Urinary bladder (tissue), 4 donors: ENCODE measurements around the gene COL18A1. TPM values are rescaled to one million over a fixed set of nuclear protein-coding genes. Genes with fewer than 3 reads are reported as not detected.
"Not testable (repeated sequence)": the region's sequence is repeated elsewhere in the genome, so short reads cannot be mapped to it uniquely, and the experiment has no call there.

Source experiments
- DNase-seq: peaks from one replicate; pipeline ENCODE4 v3.0.0-alpha.2; 2015; ENCODE audit errors: extremely low spot score
- H3K27ac ChIP-seq: one replicate; pipeline ENCODE4 v1.5.1; 2013; ENCODE audit warnings: low read depth, mild to moderate bottlenecking, moderate library complexity
- H3K36me3 ChIP-seq: one replicate; pipeline ENCODE4 v1.6.1; 2013; ENCODE audit warnings: mild to moderate bottlenecking, moderate library complexity; ENCODE audit not compliant: insufficient read depth
- H3K4me1 ChIP-seq: one replicate; pipeline ENCODE4 v1.6.1; 2013; ENCODE audit warnings: mild to moderate bottlenecking, moderate library complexity; ENCODE audit not compliant: insufficient read depth
- H3K4me3 ChIP-seq: one replicate; pipeline ENCODE4 v1.5.1; 2013; ENCODE audit warnings: low read depth, low read length
- WGBS: extraction: QIAGEN DNeasy Blood & Tissue Kit; methylation state at CpG from one replicate; pipeline ENCODE4 v1.1.7; 2013; 5-methylcytosine and 5-hydroxymethylcytosine counted together
- polyA plus RNA-seq: library from polyadenylated mRNA; stranded (reverse); fragments of 200-250 nt; gene quantifications from one replicate; pipeline ENCODE4 v1.2.3, GENCODE V29; 2013
- total RNA-seq: library from RNA; depleted of rRNA; stranded (reverse); fragments of >200 nt; gene quantifications from one replicate; pipeline ENCODE4 v1.2.3, GENCODE V29; 2014
- donor health status: healthy with polysubstance abuse.
- donor health status: healthy.

Gene COL18A1
- total and polyA plus RNA-seq, 2 donors = 60.7 to 111 TPM

DNA sequence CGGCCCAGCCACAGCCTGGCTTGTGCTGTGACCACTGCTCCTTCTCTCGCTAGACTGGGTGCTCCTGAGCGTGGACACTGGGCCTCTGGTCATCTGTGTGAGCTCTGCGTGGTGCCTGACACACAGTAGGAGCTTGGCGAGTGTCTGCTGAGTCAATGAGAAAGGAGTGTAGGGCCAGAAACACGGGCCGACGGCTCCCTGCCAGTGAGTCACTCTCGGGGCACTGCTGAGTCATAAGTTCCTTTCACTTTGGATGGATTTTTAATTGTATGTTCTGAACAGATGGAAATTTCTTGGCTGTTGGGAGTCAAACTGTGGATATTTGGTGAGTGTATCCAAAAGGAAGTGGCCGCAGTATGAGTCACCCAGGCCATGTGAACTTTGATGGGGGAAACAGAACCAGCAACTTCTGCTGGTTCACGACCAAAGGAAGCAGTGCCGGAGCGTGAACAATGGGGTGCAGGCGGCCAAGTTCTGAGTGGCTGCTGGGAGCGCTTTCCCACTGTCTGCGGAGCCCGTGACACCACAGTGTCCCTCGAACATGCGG lies 41.0 kb upstream of the COL18A1 start:
- peaks cover 2% of the 10 kb centered on the region for H3K4me1 ChIP-seq
- 27% methylated on average over 19 of the region's 19 CpGs for WGBS
- DNase-seq = no peak
- no peak overlapping the region for H3K4me3 ChIP-seq
- H3K27ac ChIP-seq = peak overlapping the region; percentile 87
- no peaks in the 10 kb centered on the region for H3K36me3 ChIP-seq

DNA sequence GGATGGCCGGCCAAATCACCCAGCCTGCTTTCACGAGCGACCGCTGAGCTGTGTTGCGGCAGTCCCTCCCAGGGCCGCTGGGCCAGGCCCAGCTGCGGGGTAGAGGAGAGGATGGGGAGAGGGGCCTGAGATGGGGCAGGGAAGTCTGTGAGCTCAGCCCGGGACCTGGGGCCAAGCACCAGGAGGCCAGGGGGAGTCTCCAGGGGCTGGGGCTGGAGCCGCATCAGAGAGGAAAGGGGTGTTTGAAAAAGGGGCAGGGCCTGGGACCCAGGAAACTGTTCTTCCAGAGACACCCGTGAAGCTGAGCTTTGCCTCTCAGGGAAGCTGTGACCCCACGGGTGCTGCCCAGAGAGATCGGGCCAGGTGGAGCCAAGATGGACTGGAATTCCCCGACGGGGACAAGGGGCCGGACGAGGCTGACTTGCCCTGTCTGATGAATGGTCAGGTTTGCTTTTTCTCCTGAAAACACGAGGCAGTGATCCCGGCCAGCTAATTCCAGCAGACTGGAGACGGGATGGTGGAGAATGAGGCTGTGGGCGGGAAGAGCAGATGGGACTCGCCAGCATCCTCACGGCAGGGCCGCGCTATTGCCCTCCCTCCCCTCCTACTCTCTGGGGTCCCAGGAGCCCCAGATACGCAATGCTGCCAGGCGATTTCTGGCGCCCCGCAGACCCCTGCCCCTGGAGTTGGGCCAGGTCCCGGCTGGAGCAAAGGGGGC lies 40.3 kb upstream of the COL18A1 start:
- DNase-seq = no peak
- peaks cover 2% of the 10 kb centered on the region for H3K4me1 ChIP-seq
- H3K36me3 ChIP-seq = no peaks in the 10 kb centered on the region
- WGBS = 54% methylated on average over 29 of the region's 29 CpGs
- no peak overlapping the region for H3K4me3 ChIP-seq
- H3K27ac ChIP-seq = peak overlapping the region; percentile 87

DNA sequence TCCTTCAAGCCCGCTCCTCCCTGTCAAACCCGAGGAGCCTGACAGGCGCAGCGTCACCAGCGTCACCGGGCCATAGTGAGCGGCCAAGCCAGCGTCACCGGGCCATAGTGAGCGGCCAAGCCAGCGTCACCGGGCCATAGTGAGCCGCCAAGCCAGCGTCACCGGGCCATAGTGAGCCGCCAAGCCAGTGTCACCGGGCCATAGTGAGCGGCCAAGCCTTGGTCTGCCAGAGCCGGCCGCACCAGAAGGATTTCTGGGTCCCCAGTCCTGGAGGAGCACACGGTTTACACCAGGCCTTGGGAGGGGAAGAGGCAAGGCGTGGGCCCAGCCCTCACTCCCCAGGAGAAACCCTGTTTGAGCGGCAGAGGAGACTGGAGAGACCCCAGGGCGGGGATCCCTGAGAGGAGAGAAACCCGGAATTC lies 39.8 kb upstream of the COL18A1 start:
- DNase-seq = no peak
- Histone ChIP-seq H3K27ac (no peak overlapping the region), H3K4me1 (peaks cover 2% of the 10 kb centered on the region), H3K36me3 (no peaks in the 10 kb centered on the region), H3K4me3 (no peak overlapping the region)
- 87% methylated on average over 25 of the region's 25 CpGs for WGBS

DNA sequence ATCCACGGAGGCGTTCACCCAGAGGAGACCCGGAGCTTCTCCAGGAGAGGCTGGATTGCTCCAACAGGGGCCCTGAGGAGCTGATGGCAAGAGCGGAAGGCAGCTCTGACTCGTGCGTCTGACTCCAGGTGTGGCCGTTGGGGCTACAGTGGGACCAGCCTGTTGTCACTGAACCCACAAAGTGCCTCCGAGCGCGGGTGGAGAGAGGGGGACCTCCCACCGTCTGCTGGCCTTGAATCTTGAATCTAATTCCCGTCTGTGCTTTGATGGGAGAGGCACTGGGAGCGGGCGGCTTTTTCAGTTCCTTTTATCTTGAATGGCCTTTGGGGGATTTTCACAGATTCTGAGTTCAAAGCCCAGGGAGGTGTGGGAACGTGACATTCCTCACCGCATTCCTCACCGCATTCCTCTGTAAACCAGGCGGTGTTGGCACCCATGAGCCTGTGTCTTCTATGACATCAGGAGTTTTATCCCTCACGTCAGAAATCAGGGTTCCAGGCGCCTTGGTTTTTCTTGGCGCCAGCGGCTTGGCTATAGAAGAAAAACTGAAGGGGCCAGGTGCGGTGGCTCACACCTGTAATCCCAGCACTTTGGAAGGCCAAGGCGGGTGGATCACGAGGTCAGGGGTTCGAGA lies 39.2 kb upstream of the COL18A1 start:
- H3K36me3 ChIP-seq = no peaks in the 10 kb centered on the region
- H3K4me1 ChIP-seq = peaks cover 2% of the 10 kb centered on the region
- no peak for DNase-seq
- H3K4me3 ChIP-seq = no peak overlapping the region
- H3K27ac ChIP-seq = no peak overlapping the region
- 88% methylated on average over 26 of the region's 26 CpGs for WGBS

DNA sequence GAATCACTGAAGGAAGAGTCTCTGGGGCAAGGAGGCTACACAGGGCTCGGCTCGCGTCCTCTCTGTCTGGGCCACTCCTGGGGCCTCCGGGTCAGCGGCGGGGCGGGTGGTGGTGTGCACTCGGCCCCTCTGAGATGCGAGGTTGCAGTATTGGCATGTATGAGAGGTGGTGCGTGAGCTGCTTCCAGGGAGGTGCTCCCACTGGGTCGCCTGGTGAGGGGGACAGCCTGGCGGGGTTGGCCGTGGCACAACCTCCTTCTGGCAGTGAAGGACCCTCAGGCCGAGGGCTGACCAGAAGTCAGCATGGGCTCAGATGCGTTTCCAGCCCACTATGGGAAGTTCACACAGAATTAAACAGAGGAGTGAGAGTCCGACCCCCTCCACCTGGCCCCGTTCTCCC lies 38.5 kb upstream of the COL18A1 start:
- WGBS = 92% methylated on average over 17 of the region's 17 CpGs
- Histone ChIP-seq H3K36me3 (no peaks in the 10 kb centered on the region), H3K4me3 (no peak overlapping the region), H3K4me1 (peaks cover 2% of the 10 kb centered on the region), H3K27ac (peak overlapping the region; percentile 46)
- no peak for DNase-seq

GRCh38 chr21:45366931-45367401 lies 38.0 kb upstream of the COL18A1 start:
- no peak overlapping the region for H3K4me3 ChIP-seq
- H3K27ac ChIP-seq = no peak overlapping the region
- H3K36me3 ChIP-seq = no peaks in the 10 kb centered on the region
- peaks cover 2% of the 10 kb centered on the region for H3K4me1 ChIP-seq
- 52% methylated on average over 14 of the region's 14 CpGs for WGBS
- DNase-seq = no peak

GRCh38 chr21:45367402-45368351 lies 37.3 kb upstream of the COL18A1 start:
- 87% methylated on average over 25 of the region's 25 CpGs for WGBS
- H3K4me3 ChIP-seq = no peak overlapping the region
- no peak overlapping the region for H3K27ac ChIP-seq
- H3K36me3 ChIP-seq = no peaks in the 10 kb centered on the region
- DNase-seq = no peak
- peaks cover 2% of the 10 kb centered on the region for H3K4me1 ChIP-seq

- not testable (repeated sequence) for H3K36me3 ChIP-seq, H3K27ac ChIP-seq, DNase-seq, H3K4me1 ChIP-seq, H3K4me3 ChIP-seq
- 91% methylated on average over 23 of the region's 23 CpGs for WGBS
Observed at GRCh38 chr21:45369018-45369417, 35.9 kb upstream of the COL18A1 start.

- Histone ChIP-seq H3K4me3 (no peak overlapping the region), H3K36me3 (no peaks in the 10 kb centered on the region), H3K4me1 (no peaks in the 10 kb centered on the region), H3K27ac (no peak overlapping the region)
- WGBS = 85% methylated on average over 14 of the region's 14 CpGs
- no peak for DNase-seq
Observed at GRCh38 chr21:45370575-45370974, 34.4 kb upstream of the COL18A1 start.

- no peak for DNase-seq
- no peak overlapping the region for H3K4me3 ChIP-seq
- no peaks in the 10 kb centered on the region for H3K4me1 ChIP-seq
- 79% methylated on average over 13 of the region's 13 CpGs for WGBS
- no peak overlapping the region for H3K27ac ChIP-seq
- no peaks in the 10 kb centered on the region for H3K36me3 ChIP-seq
Observed at GRCh38 chr21:45371081-45371480, 33.9 kb upstream of the COL18A1 start.

DNA sequence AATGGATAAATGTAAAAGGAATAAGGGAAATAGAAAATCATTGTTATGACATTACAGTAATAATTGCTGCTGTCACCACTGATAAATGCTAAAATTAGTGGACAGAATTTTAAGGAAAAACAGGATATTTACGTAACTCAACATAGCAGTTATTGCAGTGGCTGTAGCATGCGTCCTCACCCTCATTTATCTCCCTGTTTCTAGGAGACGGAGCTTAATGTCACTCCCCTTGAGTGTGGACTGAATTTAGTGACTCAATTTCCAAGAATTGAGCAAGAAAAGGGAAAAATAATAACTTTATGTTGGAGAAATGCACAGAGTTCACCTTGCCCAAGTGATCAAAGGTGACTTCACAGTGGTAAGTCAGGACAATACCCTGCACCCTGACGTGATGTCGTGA lies 33.3 kb upstream of the COL18A1 start:
- DNase-seq = no peak
- H3K4me3 ChIP-seq = no peak overlapping the region
- H3K27ac ChIP-seq = no peak overlapping the region
- no peaks in the 10 kb centered on the region for H3K36me3 ChIP-seq
- no peaks in the 10 kb centered on the region for H3K4me1 ChIP-seq
- WGBS = 89% methylated on average over 5 of the region's 5 CpGs

GRCh38 chr21:45372732-45373355 lies 32.1 kb upstream of the COL18A1 start:
- Histone ChIP-seq H3K4me3 (no peak overlapping the region), H3K27ac (no peak overlapping the region), H3K36me3 (no peaks in the 10 kb centered on the region), H3K4me1 (no peaks in the 10 kb centered on the region)
- DNase-seq = no peak
- WGBS = 73% methylated on average over 7 of the region's 7 CpGs
